Mesenchymal stem cell (in vitro differentiated cells and primary cell): Measurements from ENCODE around the gene ANTXR2.
A peak's percentile ranks its signal among the peaks of the same experiment; 100 is the strongest.

Experiments used
- DNase-seq: peaks from one replicate; pipeline ENCODE4 v3.0.0-alpha.2; 2013
- H2AFZ ChIP-seq: one replicate; pipeline ENCODE4 v1.6.1; 2013; ENCODE audit warnings: low read depth, mild to moderate bottlenecking, control low read depth, inconsistent platforms, low read length, moderate library complexity
- H2AK5ac ChIP-seq: 2 replicates; pipeline ENCODE4 v1.6.1; 2013; ENCODE audit warnings: low read length, moderate library complexity, mild to moderate bottlenecking, inconsistent platforms; ENCODE audit not compliant: severe bottlenecking
- H2BK120ac ChIP-seq: one replicate; pipeline ENCODE4 v1.6.1; 2013; ENCODE audit warnings: low read depth, mild to moderate bottlenecking, inconsistent platforms, low read length, moderate library complexity
- H2BK12ac ChIP-seq, 2 experiments: one replicate each; pipeline ENCODE4 v1.6.1; 2013; ENCODE audit warnings: inconsistent platforms in 2 of 2, low read length in 2 of 2, mild to moderate bottlenecking in 2 of 2, moderate library complexity in 2 of 2, control low read depth in 1 of 2
- H2BK15ac ChIP-seq: one replicate; pipeline ENCODE4 v1.6.1; 2013; ENCODE audit warnings: mild to moderate bottlenecking, low read depth, inconsistent platforms; ENCODE audit not compliant: poor library complexity, severe bottlenecking
- H2BK5ac ChIP-seq: 2 replicates; pipeline ENCODE4 v1.6.1; 2013; ENCODE audit warnings: low read depth, mild to moderate bottlenecking, low read length, control low read depth, inconsistent platforms; ENCODE audit not compliant: poor library complexity, severe bottlenecking
- H3K14ac ChIP-seq, 2 experiments: one replicate each; pipeline ENCODE4 v1.6.1; 2013; ENCODE audit warnings: inconsistent platforms in 2 of 2, low read length in 2 of 2, control low read depth in 1 of 2, mild to moderate bottlenecking in 1 of 2, moderate library complexity in 1 of 2
- H3K18ac ChIP-seq, 2 experiments: one replicate each; pipeline ENCODE4 v1.6.1; 2013; ENCODE audit warnings: inconsistent platforms in 2 of 2, low read length in 2 of 2, control low read depth in 1 of 2, low read depth in 1 of 2, mild to moderate bottlenecking in 1 of 2
- H3K23ac ChIP-seq, 2 experiments: one replicate each; pipeline ENCODE4 v1.6.1; 2013; ENCODE audit warnings: inconsistent platforms in 2 of 2, low read length in 2 of 2, mild to moderate bottlenecking in 2 of 2, moderate library complexity in 2 of 2, control low read depth in 1 of 2
- H3K27ac ChIP-seq: 2 replicates; pipeline ENCODE4 v1.5.1; 2013; ENCODE audit warnings: mild to moderate bottlenecking, moderate library complexity, low read length, control low read depth, inconsistent platforms; ENCODE audit not compliant: poor library complexity, severe bottlenecking
- H3K27me3 ChIP-seq, 2 experiments: 2 replicates each; pipeline versions ENCODE4 v1.6.1 to v1.7.0; 2013; ENCODE audit warnings: low read length in 2 of 2, mild to moderate bottlenecking in 2 of 2, moderate library complexity in 2 of 2, control low read depth in 1 of 2, inconsistent platforms in 1 of 2; ENCODE audit not compliant: control insufficient read depth in 1 of 2, insufficient read depth in 1 of 2
- H3K36me3 ChIP-seq, 2 experiments: 2 replicates each; pipeline versions ENCODE4 v1.6.1 to v1.7.0; 2013; ENCODE audit warnings: low read length in 2 of 2, control low read depth in 1 of 2, inconsistent platforms in 1 of 2, low read depth in 1 of 2, mild to moderate bottlenecking in 1 of 2; ENCODE audit not compliant: insufficient read depth in 2 of 2, control insufficient read depth in 1 of 2
- H3K4ac ChIP-seq, 2 experiments: one replicate each; pipeline ENCODE4 v1.6.1; 2013; ENCODE audit warnings: inconsistent platforms in 2 of 2, low read length in 2 of 2, mild to moderate bottlenecking in 2 of 2, moderate library complexity in 2 of 2, control low read depth in 1 of 2, low read depth in 1 of 2
- H3K4me1 ChIP-seq: 2 replicates; pipeline ENCODE4 v1.6.1; 2013; ENCODE audit warnings: low read depth, low read length, control low read depth; ENCODE audit not compliant: control insufficient read depth, insufficient read depth
- H3K4me2 ChIP-seq: 2 replicates; pipeline ENCODE4 v1.6.1; 2013; ENCODE audit warnings: low read length, mild to moderate bottlenecking, inconsistent platforms; ENCODE audit not compliant: poor library complexity, severe bottlenecking
- H3K4me3 ChIP-seq, 2 experiments: 2 replicates each; pipeline versions ENCODE4 v1.5.1 to v1.7.0; 2013; ENCODE audit warnings: low read length in 2 of 2, mild to moderate bottlenecking in 2 of 2, control low read depth in 1 of 2, low read depth in 1 of 2; ENCODE audit not compliant: insufficient read depth in 1 of 2
- H3K79me1 ChIP-seq: replicated peaks from 2 replicates; pipeline ENCODE4 v1.6.1; 2013; ENCODE audit warnings: mild to moderate bottlenecking, control low read depth, low read length, inconsistent platforms; ENCODE audit not compliant: poor library complexity, severe bottlenecking
- H3K9ac ChIP-seq: 2 replicates; pipeline ENCODE4 v1.7.0; 2013; ENCODE audit warnings: mild to moderate bottlenecking, low read length, moderate library complexity
- H3K9me3 ChIP-seq: 2 replicates; pipeline ENCODE4 v1.7.0; 2013; ENCODE audit warnings: mild to moderate bottlenecking, low read length; ENCODE audit not compliant: control insufficient read depth
- H4K8ac ChIP-seq: one replicate; pipeline ENCODE4 v1.6.1; 2013; ENCODE audit warnings: inconsistent platforms, mild to moderate bottlenecking, low read length, moderate library complexity
- H4K91ac ChIP-seq: one replicate; pipeline ENCODE4 v1.6.1; 2013; ENCODE audit warnings: mild to moderate bottlenecking, low read length, inconsistent platforms
- WGBS: methylation state at CpG from one replicate; pipeline ENCODE4 v1.1.7; 2013; ENCODE audit warnings: mixed read lengths; 5-methylcytosine and 5-hydroxymethylcytosine counted together

The ANTXR2 gene

GRCh38 chr4:80022282-80022681 lies 50.7 kb downstream of the ANTXR2 start:
- no peak overlapping the region for H2BK15ac ChIP-seq
- no peak overlapping the region for H3K4me2 ChIP-seq
- no peak overlapping the region for H3K14ac ChIP-seq
- H2BK120ac ChIP-seq: no peak overlapping the region
- H4K91ac ChIP-seq: no peak overlapping the region
- H3K9me3 ChIP-seq: no peaks in the 10 kb centered on the region
- peaks cover 3% of the 10 kb centered on the region for H3K79me1 ChIP-seq
- no peak overlapping the region for H3K18ac ChIP-seq
- H3K4ac ChIP-seq: no peak overlapping the region
- H2BK5ac ChIP-seq: no peak overlapping the region
- H3K23ac ChIP-seq: no peak overlapping the region
- no CpG with 5 or more reads among the region's 3 CpGs for WGBS
- H2BK12ac ChIP-seq: no peak overlapping the region
- H3K4me1 ChIP-seq: no peaks in the 10 kb centered on the region
- peaks cover 8 to 94% of the 10 kb centered on the region in 2 experiments for H3K36me3 ChIP-seq
- H4K8ac ChIP-seq: no peak overlapping the region
- DNase-seq: no peak
- H3K27me3 ChIP-seq: no peaks in the 10 kb centered on the region
- H3K9ac ChIP-seq: no peak overlapping the region
- no peak overlapping the region for H2AK5ac ChIP-seq
- no peak overlapping the region for H3K27ac ChIP-seq
- H3K4me3 ChIP-seq: no peak overlapping the region
- H2AFZ ChIP-seq: no peak overlapping the region

- H3K36me3 ChIP-seq: peaks cover 6 to 86% of the 10 kb centered on the region in 2 experiments
- H2BK120ac ChIP-seq: peak overlapping the region; percentile 29
- WGBS: 7% methylated on average over 2 of the region's 2 CpGs
- H2AK5ac ChIP-seq: peak overlapping the region; percentile 85
- no peak overlapping the region for H3K23ac ChIP-seq
- H3K14ac ChIP-seq: no peak overlapping the region
- peaks cover 8% of the 10 kb centered on the region for H3K79me1 ChIP-seq
- no peaks in the 10 kb centered on the region for H3K27me3 ChIP-seq
- peak overlapping the region; percentile 29 for H3K4me2 ChIP-seq
- H3K27ac ChIP-seq: peak overlapping the region; percentile 98
- H2BK5ac ChIP-seq: peak overlapping the region; percentile 88
- H2AFZ ChIP-seq: no peak overlapping the region
- peaks cover 3% of the 10 kb centered on the region for H3K4me1 ChIP-seq
- H2BK12ac ChIP-seq: peak overlapping the region; percentile 95 to 99
- peak overlapping the region; percentile 79 for H4K8ac ChIP-seq
- H3K9me3 ChIP-seq: no peaks in the 10 kb centered on the region
- peak overlapping the region; percentile 37 to 93 for H3K18ac ChIP-seq
- H3K9ac ChIP-seq: peak overlapping the region; percentile 85
- H4K91ac ChIP-seq: peak overlapping the region; percentile 98
- H2BK15ac ChIP-seq: no peak overlapping the region
- H3K4ac ChIP-seq: peak overlapping the region; percentile 29 to 78
- no peak overlapping the region for H3K4me3 ChIP-seq
- DNase-seq: peak; percentile 92
Observed at GRCh38 chr4:80017125-80017854, 55.7 kb downstream of the ANTXR2 start.

- H3K4me2 ChIP-seq: no peak overlapping the region
- H3K14ac ChIP-seq: peak overlapping the region in 1 of 2 experiments; percentile 50
- H3K79me1 ChIP-seq: peaks cover 8% of the 10 kb centered on the region
- H2BK15ac ChIP-seq: peak overlapping the region; percentile 28
- peak overlapping the region; percentile 29 for H2BK120ac ChIP-seq
- peak; percentile 33 for DNase-seq
- peak overlapping the region; percentile 85 for H3K9ac ChIP-seq
- peak overlapping the region; percentile 29 to 99 for H2BK12ac ChIP-seq
- no peaks in the 10 kb centered on the region for H3K9me3 ChIP-seq
- H3K27me3 ChIP-seq: no peaks in the 10 kb centered on the region
- H3K4me1 ChIP-seq: peaks cover 3% of the 10 kb centered on the region
- peak overlapping the region; percentile 98 for H3K27ac ChIP-seq
- peak overlapping the region; percentile 37 to 93 for H3K18ac ChIP-seq
- peak overlapping the region; percentile 29 to 78 for H3K4ac ChIP-seq
- no peak overlapping the region for H2AFZ ChIP-seq
- H4K91ac ChIP-seq: peak overlapping the region; percentile 98
- H4K8ac ChIP-seq: peak overlapping the region; percentile 79
- no peak overlapping the region for H3K23ac ChIP-seq
- H2AK5ac ChIP-seq: peak overlapping the region; percentile 85
- peak overlapping the region; percentile 88 for H2BK5ac ChIP-seq
- no peak overlapping the region for H3K4me3 ChIP-seq
- peaks cover 6 to 79% of the 10 kb centered on the region in 2 experiments for H3K36me3 ChIP-seq
- 94% methylated on average over 1 of the region's 1 CpG for WGBS
Observed at GRCh38 chr4:80016506-80016905, 56.5 kb downstream of the ANTXR2 start.

GRCh38 chr4:80015407-80016189 lies 57.4 kb downstream of the ANTXR2 start:
- 93% methylated on average over 1 of the region's 2 CpGs for WGBS
- Histone ChIP-seq H3K36me3 (peaks cover 6 to 73% of the 10 kb centered on the region in 2 experiments), H3K14ac (no peak overlapping the region), H3K4ac (no peak overlapping the region), H4K8ac (no peak overlapping the region), H3K23ac (no peak overlapping the region), H2BK12ac (no peak overlapping the region), H3K9ac (peak overlapping the region; percentile 85), H2AFZ (no peak overlapping the region), H2BK5ac (no peak overlapping the region), H3K9me3 (no peaks in the 10 kb centered on the region), H2BK120ac (no peak overlapping the region), H3K27me3 (no peaks in the 10 kb centered on the region), H3K4me2 (no peak overlapping the region), H3K4me1 (peaks cover 3% of the 10 kb centered on the region), H3K27ac (no peak overlapping the region), H2AK5ac (no peak overlapping the region), H3K4me3 (no peak overlapping the region), H2BK15ac (no peak overlapping the region), H3K79me1 (peaks cover 8% of the 10 kb centered on the region), H4K91ac (no peak overlapping the region), H3K18ac (no peak overlapping the region)
- DNase-seq: no peak
